NCI-H524 (cell line): ENCODE data around the gene NCF4.

Experiments used
- DNase-seq, 2 experiments: peaks; one replicate each; lab custom pipeline; 2025; lab: John Stamatoyannopoulos, UW

NCF4 gene

DNA sequence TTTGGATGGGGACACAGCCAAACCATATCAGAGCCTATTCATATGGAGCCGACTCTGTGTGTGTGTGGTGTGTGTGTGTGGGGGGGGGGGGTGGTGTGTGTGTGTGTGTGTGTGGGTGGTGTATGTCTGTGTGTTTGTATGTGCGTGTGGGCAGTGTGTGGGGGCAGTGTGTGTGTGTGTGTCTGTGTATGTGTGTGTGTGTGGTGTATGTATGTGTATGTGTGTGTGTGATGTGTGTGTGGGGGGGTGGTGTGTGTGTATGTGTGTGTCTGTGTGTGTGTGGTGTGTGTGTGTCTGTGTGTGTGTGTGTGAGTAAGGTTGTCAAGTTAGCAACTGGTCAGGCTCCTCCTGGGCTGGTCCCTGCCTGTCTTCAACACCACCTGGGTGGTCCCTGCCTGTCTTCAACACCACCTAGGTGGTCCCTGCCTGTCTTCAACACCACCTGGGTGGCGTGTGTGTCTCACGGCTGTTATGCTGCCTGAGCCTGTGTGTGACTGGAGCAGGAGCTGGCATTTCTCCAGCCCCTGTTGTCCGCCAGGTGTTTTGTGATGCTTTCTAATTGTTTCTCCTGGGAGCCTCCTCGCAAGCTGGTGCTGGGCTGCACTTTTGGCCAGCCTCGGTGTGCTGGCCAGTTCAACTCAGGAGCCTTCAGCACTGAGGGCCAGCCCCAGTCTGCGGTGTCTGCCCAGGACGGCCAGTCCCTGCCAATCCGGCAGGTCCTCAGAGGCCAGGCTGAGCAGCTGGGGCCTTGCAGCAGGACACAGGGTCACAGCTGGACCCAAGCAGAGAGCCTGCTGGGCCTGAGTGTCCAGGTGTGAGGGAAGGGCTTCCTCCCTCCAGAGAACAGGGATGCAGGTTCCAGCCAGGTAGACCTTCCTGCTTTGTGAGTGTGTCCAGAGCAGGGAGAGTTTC lies 22.4 kb upstream of the NCF4 start:
- no peak for DNase-seq

DNA sequence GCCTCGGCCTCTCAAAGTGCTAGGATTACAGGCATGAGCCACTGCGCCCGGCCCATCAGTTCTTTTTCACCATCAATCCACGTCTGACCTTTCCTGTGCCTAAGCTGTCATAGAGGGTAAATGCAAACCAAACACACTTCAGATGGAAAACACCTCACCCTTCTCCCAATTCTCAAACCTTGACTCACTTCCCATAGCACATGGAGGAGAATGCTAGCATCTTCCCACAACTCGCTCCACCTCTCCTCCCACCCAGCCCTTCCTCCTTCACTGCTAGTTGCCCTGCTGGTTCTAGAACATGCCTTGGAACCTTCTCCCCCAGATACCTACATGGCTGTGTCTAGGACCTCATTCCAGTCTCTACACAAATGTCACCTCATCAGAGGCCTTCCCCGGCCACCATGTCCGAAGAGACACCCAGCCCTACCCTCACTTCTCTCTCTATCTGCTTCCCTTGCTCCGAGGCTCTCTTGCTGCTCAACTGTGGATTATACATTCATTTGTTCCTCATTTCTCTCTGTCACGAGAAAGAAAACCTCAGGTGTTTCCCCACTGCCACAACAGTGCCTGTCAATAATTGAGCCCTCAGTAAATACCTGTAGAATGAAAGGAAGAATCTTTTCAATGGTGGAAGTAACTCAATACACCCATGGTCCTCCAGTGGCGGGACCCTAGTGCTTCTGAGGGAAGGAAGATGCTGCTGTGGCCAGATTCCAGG lies 21.3 kb upstream of the NCF4 start:
- no peak for DNase-seq

DNA sequence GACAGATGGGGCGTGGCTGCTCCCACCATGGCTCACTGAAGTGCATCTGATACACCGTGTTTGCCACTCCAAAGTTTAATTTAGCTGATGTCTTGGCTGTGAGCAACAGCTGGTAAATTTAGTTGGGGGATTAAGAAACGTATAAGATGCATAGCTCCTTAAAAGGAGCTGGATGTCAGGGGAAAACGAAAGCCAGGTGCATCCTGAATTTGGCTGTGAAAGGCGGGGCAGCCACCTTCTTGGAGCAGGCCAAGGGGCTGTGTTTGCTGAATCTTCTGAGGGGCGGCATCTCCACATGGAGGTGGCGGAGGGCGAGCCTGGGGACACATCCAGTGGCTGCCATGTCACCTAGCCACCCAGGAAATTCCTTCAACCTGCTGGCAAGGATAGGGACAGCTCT lies 20.7 kb upstream of the NCF4 start:
- peak; percentile 38 to 80 for DNase-seq

DNA sequence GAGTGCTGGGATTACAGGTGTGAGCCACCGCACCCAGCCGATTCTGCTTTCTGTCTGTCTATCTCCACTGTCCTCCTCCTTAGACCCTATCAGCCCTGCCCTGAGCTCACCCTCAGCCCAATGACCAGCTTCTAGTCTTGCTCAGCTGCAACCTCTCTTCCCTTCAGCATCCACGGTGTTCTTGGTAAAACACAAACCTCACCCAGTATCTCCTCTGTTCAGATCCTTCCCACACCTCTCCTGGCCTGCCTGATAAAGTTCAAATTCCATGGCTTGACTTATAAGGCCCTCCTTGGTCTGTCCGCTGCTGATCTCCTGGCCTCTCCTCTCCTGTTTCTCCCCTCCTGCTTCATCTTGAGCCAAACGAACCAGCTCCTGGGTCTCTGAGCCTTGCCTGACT lies 14.5 kb upstream of the NCF4 start:
- no peak for DNase-seq

DNA sequence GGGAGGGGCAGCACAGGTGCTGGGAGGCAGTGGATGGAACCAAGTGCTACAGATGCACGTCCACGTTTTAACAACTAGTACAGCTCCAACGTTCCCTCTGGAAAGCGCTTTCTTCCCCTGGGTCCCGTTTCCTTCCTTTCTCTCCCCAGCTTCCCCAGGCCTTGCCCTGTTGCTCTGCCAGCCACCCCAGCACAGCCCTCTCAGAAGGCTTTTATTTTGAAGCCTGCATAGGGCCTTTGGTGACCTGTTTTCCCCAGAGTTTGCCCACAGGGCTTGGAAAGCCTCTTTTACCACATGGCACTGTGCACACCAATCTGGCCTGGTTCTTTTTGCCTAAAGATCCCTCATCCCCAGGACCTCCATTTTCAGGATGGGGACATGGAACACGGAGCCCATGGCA lies 13.9 kb upstream of the NCF4 start:
- no peak for DNase-seq

DNA sequence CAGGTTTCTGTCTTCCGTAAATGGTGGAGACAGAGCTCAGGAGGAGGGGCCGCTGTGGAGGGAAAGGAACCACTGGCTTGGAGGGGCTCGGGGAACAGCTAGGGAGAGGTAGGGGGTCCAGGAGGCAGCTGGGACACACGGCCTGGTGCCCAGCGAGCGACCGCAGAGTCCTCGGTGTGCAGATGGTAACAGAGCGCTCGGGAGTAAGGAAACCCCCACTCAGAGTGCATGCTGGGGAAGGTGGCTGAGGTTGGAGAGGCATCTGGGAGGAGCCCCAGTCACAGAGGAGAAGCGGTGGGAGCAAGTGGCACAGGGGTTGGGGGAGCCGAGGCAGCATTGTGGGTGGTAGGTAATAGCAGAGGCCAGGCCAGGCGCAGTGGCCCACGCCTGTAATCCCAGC lies 10.8 kb upstream of the NCF4 start:
- DNase-seq = no peak

DNA sequence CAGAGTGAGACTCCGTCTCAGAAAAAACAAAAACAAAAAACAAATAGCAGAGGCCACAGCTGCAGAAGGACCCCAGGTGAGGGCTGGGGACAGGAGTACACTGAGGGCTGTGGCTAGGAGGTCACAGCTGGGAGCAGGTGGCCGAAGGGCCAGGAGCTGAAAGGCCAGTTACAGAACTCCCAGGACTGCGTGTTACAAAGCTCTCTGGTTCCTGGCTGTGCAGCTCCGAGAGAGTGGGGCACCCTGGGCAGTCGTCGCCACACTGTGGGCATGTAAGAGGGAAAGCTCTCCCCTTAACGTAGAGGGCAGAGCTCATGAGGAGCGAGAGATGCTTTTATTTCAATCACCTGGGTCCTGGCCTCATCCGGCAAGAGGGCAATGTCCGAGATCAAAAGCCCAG lies 10.1 kb upstream of the NCF4 start:
- DNase-seq = no peak

DNA sequence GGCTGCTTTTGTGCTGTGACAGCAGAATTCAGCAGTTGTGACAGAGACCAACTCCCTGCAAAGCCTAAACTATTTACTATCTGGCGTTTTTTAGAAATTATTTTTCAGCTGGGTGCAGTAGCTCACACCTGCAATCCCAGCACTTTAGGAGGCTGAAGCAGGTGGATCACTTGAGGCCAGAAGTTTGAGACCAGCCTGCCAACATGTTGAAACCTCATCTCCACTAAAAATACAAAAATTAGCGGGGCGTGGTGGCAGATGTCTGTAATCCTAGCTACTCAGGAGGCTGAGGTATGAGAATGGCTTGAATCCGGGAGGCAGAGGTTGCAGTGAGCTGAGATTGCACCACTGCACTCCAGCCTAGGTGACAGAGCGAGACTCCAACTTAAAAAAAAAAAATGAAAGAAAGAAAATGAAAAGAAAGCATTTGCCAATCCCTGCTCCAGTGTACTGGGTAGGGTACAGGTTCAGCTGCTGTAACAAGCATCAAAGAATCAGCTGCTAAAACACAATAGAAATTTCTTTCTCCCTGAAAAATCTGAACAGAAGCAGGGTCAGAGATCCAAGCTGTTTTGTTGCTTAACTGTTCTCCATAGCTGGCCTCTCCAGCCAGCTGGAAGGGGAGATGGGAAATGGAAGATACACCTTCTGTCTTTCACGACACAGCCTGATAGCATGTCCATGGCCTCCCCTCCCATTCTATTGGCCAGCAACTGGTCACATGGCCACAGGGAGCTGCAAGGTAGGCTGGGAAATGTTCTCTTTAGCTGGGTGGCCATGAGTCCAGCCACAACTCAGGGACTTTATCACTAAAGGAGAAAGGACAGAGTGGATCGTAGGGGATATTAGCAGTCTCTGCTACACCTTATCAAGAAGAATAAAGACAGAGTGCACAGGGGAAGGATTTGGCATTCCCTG lies 8.5 kb upstream of the NCF4 start:
- DNase-seq = no peak

DNA sequence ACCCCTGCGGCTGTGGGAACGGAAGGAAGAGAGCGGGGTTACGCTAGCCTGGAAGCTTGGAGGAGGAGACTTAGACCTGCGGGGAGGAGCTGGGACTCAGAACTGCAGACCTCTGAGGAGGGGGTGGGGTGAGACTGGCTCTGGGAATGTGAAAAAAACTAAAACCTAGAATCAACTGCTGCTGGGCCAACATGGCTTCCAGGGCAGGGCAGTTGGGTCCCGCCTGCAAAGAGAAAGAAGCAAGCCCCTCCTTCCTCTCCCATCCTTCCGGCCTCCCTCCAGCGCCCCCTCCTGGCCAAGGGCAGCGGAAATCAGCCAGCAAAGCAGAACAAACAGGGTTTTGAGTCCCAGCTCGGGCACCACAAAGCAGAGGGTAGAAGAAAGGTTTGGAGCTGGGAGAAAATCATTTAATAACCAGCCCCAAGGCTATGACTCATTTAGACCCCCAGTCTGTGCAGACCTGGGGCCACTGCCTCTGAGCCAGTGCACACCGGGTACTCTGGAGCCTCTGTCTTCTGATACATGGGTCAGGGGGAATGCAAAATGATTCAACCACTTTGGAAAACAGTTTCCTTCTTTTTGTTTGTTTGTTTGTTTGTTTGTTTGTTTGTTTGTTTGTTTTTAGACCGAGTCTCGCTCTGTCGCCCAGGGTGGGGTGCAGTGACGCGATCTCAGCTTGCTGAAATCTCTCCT lies 7.3 kb upstream of the NCF4 start:
- DNase-seq = peak; percentile 57 to 77

DNA sequence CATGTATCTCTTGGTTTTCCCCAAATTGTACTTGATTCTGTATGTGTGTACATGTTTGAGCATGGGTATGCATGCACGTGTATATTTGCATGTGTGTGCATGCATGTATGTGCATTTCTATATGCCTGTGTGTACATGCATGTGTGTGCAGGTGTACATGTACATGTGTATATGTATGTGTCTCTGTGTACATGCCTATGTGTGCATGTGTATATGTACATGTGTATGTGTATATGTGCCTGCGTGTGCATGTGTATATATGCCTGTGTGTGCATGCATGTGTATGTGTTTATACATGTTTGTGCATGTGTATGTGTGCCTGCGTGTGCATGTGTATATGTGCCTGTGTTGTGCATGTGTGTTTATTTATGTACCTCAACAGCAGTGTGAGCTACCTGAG lies 5.3 kb upstream of the NCF4 start:
- no peak for DNase-seq

DNA sequence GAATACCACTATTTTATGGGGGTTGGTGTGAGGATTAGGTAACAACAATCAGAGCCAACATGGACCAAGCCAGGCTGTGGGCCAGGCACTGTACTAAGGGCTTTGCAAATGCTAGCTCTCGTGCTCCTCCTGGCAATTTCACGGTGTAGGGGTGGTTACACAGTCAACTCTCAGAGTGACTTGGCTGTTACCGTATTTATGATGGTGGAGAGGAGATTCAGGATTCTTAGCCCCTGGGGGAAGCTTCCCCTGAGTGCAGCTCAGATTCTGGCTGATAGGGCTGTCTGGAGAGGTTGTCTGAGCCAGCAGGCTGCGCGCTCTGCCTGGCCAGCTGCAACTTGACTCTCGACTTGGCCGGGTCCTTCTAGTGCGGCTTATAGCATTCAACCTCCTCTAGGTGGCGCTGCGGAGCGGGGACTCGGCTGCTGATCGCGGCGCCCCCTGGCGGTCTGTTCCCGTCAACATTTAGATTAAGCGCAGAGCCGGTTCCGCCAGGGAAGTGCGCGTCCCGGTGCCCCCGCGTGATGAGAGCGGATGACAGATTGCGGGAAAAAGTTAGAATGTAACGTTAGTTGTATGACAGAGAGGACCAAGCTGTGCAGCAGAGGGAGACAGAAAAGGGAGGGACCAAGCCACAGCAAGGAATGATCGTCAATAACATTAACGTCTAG lies 4.5 kb upstream of the NCF4 start:
- DNase-seq = peak; percentile 80 to 92

DNA sequence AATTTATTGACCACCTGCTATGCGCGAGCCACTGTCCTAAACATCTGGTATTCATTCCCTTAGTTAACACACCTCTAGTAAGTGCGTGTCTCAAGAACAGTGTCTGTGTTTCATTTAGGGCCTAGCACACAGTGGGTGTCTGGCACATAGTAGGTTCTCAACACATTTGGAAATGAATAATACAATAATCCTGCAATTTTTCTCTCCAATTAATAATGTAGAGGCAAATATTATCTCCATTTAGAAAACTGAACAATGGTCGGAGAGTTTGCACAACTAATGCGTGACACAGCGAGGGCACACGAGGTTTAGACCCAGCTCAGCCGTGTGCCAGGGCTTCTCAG lies 4.0 kb upstream of the NCF4 start:
- no peak for DNase-seq

DNA sequence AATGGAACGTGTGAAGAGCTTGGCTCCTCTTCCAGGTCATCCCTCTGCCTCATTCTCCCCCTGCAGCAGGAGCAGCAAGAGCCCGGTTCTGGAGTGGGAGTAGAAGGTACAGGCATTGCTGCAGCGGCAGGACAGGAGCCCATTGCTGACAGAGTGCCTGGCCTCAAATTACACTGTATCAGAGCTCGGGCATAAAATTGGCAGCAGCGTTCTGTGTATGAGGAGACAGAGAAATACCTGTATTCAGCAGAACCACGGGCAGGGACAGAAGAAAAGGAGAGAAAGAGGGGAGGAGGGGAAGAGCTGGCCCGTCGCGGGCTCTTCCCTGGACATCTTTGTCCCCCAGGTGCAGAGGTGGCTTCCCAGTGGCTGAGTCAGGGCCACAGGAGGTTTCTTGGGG lies 2.6 kb upstream of the NCF4 start:
- no peak for DNase-seq

DNA sequence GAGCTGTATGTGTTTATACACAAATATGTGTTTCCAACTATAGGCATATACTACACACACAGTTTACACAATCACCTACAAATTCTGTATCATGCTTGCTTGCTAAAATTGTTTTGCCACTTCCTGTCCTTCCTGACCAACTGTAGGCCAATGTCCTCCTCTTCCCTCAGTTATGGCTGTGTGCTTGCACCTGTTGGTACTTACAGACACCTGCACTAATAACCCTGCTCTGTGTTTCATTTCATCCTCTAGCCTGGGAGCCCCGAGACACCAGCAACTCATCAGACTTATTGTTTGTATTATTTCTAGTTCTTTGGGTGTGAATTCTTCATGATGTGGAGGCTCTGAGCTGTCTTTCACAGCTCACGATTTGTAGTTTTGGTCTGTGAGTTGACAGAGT lies 1.8 kb upstream of the NCF4 start:
- DNase-seq = no peak

DNA sequence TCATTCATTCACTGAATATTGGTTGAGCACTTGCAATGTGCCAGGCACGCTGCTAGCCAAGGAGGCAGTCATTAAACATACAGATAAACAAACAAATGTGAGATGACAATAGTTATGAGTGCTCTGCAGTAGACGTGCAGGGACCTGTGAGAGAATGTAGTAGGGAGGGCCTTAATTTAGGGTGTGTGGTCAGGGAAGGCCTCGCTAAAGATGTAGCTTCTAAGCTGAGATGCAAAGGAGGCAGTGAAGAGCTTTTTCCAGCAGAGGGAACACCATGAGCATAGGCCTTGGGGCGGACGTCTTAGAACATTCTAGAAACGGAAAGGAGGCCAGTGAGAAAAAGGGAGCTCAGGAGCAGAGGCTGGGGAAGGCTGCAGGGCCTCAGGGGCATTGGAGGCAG lies 789 bp upstream of the NCF4 start:
- no peak for DNase-seq

DNA sequence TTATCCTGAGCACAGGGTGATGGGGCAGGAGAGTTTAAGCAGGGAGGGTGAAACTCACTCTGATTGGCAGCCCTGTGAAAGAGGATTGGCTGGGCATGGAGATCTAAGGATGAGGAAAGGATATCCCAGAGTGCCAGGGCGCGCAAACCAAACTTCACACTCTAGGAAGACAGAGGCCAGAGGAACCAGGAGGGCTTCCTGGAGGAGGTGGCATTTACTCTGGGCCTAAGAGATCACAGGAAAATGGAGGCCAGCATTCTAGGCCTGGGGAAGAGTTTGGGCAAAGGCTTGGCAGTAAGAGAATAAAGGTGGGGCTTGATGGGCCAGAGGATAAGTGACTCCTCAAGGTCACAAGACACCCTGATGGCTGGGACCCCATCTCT lies 377 bp upstream of the NCF4 start:
- no peak for DNase-seq

DNA sequence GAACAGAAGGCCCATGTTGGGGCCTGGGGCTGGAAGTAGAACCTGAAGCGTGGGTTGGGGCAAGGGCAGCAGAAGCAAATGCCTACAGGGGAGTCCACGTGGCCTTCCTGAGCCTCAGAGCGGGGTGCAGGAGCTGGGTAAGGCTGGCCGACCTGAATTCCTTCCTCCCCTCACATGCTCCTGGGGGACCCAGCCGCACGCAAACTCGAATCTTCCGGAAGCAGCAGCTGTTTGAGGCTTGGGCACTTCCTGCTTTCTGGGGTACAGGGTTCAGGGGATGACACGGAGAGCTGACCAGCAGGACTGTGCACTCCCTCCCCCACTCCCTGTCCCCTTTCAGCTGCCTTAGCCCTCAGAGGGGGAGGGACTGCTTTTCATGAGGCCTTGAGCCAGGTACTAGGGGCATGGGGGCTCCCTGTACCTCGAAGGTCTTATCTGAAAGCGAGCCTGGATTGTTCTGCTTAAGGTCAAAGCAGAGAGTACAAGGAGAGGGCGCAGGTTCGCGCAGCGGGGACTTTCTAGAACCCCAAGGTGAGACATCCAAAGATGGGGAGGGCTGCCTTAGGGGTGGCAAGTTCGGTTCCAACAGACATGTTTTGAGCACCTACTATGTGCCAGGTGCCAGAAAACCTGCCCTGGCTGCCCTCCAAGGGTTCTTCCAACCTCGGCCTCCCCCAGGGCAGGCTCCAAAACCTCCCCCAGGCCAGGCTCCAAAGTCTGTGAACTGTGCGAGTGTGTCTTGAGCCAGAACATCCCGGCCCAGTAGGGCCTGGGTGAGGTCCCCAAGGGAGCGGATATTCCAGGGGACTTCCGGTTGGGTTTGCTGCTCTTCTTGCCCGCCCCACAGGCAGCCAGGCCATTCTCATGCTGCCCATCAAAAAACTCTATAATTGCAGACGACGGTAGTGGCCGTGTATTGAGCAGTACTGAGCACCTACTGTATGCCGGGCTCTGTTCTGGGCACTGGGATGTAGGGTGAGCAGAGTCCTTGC lies 1.7 kb downstream of the NCF4 start:
- DNase-seq = no peak

DNA sequence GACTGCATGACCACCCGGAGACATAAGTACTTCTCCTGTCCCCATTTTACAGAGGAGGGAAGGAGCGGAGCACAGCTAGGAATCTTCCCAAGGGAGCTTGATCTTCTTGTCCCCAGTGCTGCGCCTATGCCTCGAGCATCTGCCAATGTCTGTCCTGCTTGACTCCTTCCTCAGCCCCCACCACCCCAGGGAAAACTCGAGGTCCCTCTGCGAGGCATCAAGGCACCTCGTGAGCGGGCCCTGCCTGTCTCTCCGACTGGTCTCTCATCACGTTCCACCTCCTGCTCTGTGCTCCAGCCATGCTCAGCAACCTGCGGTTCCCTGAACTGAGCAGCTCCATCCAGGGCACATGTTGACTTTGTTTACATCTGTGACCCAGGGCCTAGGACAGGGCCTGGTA lies 2.5 kb downstream of the NCF4 start:
- DNase-seq = no peak

DNA sequence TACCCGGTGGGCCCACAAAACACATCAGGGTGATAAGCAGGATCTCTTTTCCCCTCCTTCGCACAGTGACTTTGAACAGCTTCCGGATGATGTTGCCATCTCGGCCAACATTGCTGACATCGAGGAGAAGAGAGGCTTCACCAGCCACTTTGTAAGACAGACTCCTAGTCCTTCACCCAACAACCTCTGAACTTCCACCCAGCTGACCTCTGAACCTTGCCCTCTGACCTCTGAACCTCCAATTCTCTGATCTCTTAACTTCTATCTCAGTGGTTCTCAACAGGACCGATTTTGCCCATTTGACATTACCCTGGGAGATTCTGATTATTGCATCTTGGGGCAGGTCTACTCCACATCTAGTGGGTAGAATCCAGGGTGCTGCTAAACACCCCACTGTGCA lies 3.2 kb downstream of the NCF4 start:
- no peak for DNase-seq
